K562 (cell line): ENCODE results near the gene ITGA11. TPM values are rescaled to one million over a fixed set of nuclear protein-coding genes. Genes with fewer than 3 reads are reported as not detected.

Experiments used
- CHD2 ChIP-seq: IDR thresholded peaks from 2 replicates; pipeline ENCODE4 v1.6.1; 2011; ENCODE audit warnings: low read depth, low read length
- CXXC5 ChIP-seq: fragments of 250-450 bp; sonication (Bioruptor Pico); IDR thresholded peaks from 2 replicates; pipeline ENCODE4 v1.8.0; 2022; ENCODE audit warnings: inconsistent platforms, mild to moderate bottlenecking, moderate library complexity
- EHMT2 ChIP-seq: fragments of 450-650 bp; IDR thresholded peaks from 2 replicates; pipeline ENCODE4 v1.6.1; 2018; ENCODE audit warnings: antibody characterized with exemption
- KDM4B ChIP-seq, 2 experiments: fragments of 450-650 bp in 1 of 2; sonication (generic) in 1 of 2; IDR thresholded peaks; 2 replicates each; pipeline ENCODE4 v1.6.1; 2016 to 2017; ENCODE audit warnings: borderline replicate concordance in 2 of 2, antibody characterized with exemption in 1 of 2, low read depth in 1 of 2, mild to moderate bottlenecking in 1 of 2
- KDM5B ChIP-seq: fragments of 200-600 bp; sonication (generic); IDR thresholded peaks from 2 replicates; pipeline ENCODE4 v1.6.1; 2012; ENCODE audit warnings: low read depth, mild to moderate bottlenecking, moderate library complexity, low read length, control low read depth, inconsistent platforms; ENCODE audit not compliant: insufficient replicate concordance
- MAFK ChIP-seq: IDR thresholded peaks from 2 replicates; pipeline ENCODE4 v1.6.1; 2011; ENCODE audit warnings: low read length, improper control_type of control experiment
- PHF21A ChIP-seq: fragments of 450-650 bp; IDR thresholded peaks from 2 replicates; pipeline ENCODE4 v1.6.1; 2017; ENCODE audit warnings: low read depth, borderline replicate concordance
- RFX5 ChIP-seq: IDR thresholded peaks from 2 replicates; pipeline ENCODE4 v1.6.1; 2011; ENCODE audit warnings: low read depth, mild to moderate bottlenecking, improper control_type of control experiment, low read length
- RREB1 ChIP-seq: fragments of 250-450 bp; sonication (Bioruptor Pico); IDR thresholded peaks from 2 replicates; pipeline ENCODE4 v1.4.0; 2020
- SMC3 ChIP-seq: conservative IDR thresholded peaks from 2 replicates; pipeline ENCODE4 v1.6.1; 2011; ENCODE audit warnings: low read depth, low read length, improper control_type of control experiment; ENCODE audit not compliant: insufficient read depth
- TFAP4 ChIP-seq: sonication (generic); formaldehyde crosslinking; IDR thresholded peaks from 2 replicates; pipeline ENCODE4 v1.8.0; 2022; ENCODE audit warnings: missing genetic modification reagents, mild to moderate bottlenecking, moderate library complexity, borderline replicate concordance
- ZNF592 ChIP-seq: fragments of 450-650 bp; IDR thresholded peaks from 2 replicates; pipeline ENCODE4 v1.6.1; 2017; ENCODE audit warnings: antibody characterized with exemption, mild to moderate bottlenecking
- polyA plus RNA-seq, 8 experiments: library from polyadenylated mRNA; depleted of rRNA in 4 of 8; stranded (reverse) in 5 of 8; unstranded in 3 of 8; fragments of >200 nt; fragmentation: Nextera tagmentation in 2 of 8; fragmentation: Illumina TruSeq in 1 of 8; extraction: Ambion mirVana in 2 of 8; extraction: Trizol in 1 of 8; gene quantifications; 2 replicates each; pipeline versions ENCODE4 v1.2.1 to v1.2.3, GENCODE V29; 2011 to 2014; ENCODE audit warnings: inconsistent platforms in 1 of 8, missing spikeins in 1 of 8
- total RNA-seq, 7 experiments: library from RNA; depleted of rRNA in 6 of 7; stranded (reverse); fragments of >200 nt in 6 of 7; fragmentation: Illumina TruSeq in 2 of 7; extraction: Trizol in 2 of 7; gene quantifications; 2 replicates each; pipeline versions ENCODE4 v1.2.1 to v1.2.3, GENCODE V29; 2011 to 2021; ENCODE audit warnings: low replicate concordance in 1 of 7
- TF ChIP-seq, protein P1 (sequence below), 2 experiments: fragments of 450-650 bp; IDR thresholded peaks; 2 replicates each; pipeline ENCODE4 v1.6.1; 2016
- TF ChIP-seq, protein P2 (sequence below): fragments of 250-450 bp; sonication (Bioruptor Pico); IDR thresholded peaks from 2 replicates; pipeline ENCODE4 v1.8.0; 2022; ENCODE audit warnings: moderate library complexity, mild to moderate bottlenecking, inconsistent platforms

ITGA11 gene
- total and polyA plus RNA-seq, 9 of the 15 experiments (the other 6 are each of a cell fraction or from before 2014, with no cell fraction given): 0.01 TPM; not detected in 8

DNA sequence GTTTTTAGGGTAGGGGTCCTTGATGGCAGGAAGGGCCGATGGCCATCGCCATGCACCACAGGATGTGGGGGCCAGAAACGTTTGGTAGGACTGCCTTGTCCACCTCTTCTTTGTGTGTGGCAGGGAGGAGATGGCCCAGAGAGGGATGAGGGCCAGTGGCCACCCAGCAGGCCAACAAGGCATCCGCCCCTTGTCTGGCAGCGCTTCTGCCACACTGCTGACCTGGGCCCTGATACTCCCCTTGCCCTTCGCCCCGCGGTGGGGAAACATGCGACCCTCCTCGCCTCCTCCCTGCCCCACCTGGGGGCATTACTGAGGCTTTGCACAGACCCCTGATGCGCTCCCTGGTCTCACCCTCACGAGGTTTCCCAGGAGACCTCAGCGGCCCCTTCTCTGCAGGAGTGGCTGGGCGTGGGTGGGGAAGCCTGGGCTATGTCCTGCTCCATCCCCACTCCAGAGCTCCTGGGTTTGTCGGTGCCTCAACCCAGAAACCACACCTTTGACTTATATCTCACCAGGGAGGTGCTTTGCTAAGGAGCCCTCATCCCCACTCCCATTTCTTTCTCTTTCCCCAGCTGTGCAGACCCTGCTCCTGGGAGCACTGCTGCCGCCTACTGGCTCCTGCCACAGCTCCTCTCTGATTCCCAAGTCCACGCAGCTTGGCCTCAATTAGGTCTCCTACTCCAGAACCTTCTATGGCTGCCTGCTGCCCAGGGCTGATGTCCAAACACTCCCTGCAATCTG lies 115.7 kb downstream of the ITGA11 start (continued):
- TF ChIP-seq ZNF592 (no peak), EHMT2 (no peak), RREB1 (CRISPR knock-in tag) (no peak), KDM4B (IDR thresholded peaks at IDR 0.05; ENCODE audit: borderline replicate concordance in 2 of 2, low read depth in 1 of 2) (no peak), RFX5 (no peak), MAFK (no peak), CXXC5 (CRISPR knock-in tag) (0 out of 2 replicates have a peak, but pooled peaks have one; percentile 5), CHD2 (no peak), PHF21A (no peak), SMC3 (0 out of 2 replicates have a peak, but pooled peaks have one; percentile 42), KDM5B (no peak), TFAP4 (CRISPR knock-in tag) (peak; percentile 20; the same call in 1 of the 2 replicates)
- TF ChIP-seq, protein P1, sequence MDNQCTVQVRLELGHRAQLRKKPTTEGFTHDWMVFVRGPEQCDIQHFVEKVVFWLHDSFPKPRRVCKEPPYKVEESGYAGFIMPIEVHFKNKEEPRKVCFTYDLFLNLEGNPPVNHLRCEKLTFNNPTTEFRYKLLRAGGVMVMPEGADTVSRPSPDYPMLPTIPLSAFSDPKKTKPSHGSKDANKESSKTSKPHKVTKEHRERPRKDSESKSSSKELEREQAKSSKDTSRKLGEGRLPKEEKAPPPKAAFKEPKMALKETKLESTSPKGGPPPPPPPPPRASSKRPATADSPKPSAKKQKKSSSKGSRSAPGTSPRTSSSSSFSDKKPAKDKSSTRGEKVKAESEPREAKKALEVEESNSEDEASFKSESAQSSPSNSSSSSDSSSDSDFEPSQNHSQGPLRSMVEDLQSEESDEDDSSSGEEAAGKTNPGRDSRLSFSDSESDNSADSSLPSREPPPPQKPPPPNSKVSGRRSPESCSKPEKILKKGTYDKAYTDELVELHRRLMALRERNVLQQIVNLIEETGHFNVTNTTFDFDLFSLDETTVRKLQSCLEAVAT (IDR thresholded peaks at IDR 0.05): no peak
- TF ChIP-seq, protein P2, sequence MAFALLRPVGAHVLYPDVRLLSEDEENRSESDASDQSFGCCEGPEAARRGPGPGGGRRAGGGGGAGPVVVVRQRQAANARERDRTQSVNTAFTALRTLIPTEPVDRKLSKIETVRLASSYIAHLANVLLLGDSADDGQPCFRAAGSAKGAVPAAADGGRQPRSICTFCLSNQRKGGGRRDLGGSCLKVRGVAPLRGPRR (CRISPR knock-in tag): no peak
